Upper lobe of left lung (tissue), 6 donors: ENCODE data around the gene LAMC2. TPM values are rescaled to one million over a fixed set of nuclear protein-coding genes. Genes with fewer than 3 reads are reported as not detected.

ENCODE experiments used
- ATAC-seq, 2 donors: fragments of 200-7000 bp; cut with Tn5 transposase; one replicate each; pipeline ENCODE4 v1.9.1; 2022; ENCODE audit warnings: mild to moderate bottlenecking in 2 of 2, moderate library complexity in 2 of 2; ENCODE audit not compliant: low FRiP score in 2 of 2
- DNase-seq, 2 donors: peaks; one replicate each; pipeline ENCODE4 v3.0.0-alpha.2; 2019 to 2020
- H3K27ac ChIP-seq, 4 donors: fragments of 200-600 bp; sonication (generic); one replicate each; pipeline ENCODE4 v1.5.1; 2016 to 2019
- H3K27me3 ChIP-seq, 4 donors: fragments of 200-600 bp; sonication (generic); one replicate each; pipeline ENCODE4 v1.5.1; 2017 to 2019
- H3K36me3 ChIP-seq, 4 donors: fragments of 200-600 bp; sonication (generic); one replicate each; pipeline ENCODE4 v1.5.1; 2016 to 2019
- H3K4me1 ChIP-seq, 4 donors: fragments of 200-600 bp; sonication (generic); one replicate each; pipeline ENCODE4 v1.5.1; 2018 to 2019
- H3K4me3 ChIP-seq, 4 donors: fragments of 200-600 bp; sonication (generic); one replicate each; pipeline ENCODE4 v1.5.1; 2017 to 2019; ENCODE audit warnings: mild to moderate bottlenecking in 2 of 4, moderate library complexity in 1 of 4
- H3K9me3 ChIP-seq, 4 donors: fragments of 200-600 bp; sonication (generic); one replicate each; pipeline ENCODE4 v1.5.1; 2018 to 2019
- EP300 ChIP-seq, 4 donors: sonication (generic); formaldehyde crosslinking; IDR thresholded peaks; one replicate each; pipeline ENCODE4 v1.5.1; 2017; ENCODE audit warnings: antibody characterized with exemption in 4 of 4, control low read depth in 2 of 4
- POLR2A ChIP-seq, 4 donors: fragments of 450-650 bp; IDR thresholded peaks; one replicate each; pipeline ENCODE4 v1.5.1; 2016 to 2017; ENCODE audit warnings: antibody characterized with exemption in 4 of 4, mild to moderate bottlenecking in 2 of 4
- POLR2AphosphoS5 ChIP-seq, 2 donors: sonication (generic); formaldehyde crosslinking; IDR thresholded peaks; one replicate each; pipeline ENCODE4 v1.5.1; 2017; ENCODE audit warnings: antibody characterized with exemption in 2 of 2
- WGBS, 2 donors: methylation state at CpG; one replicate each; pipeline ENCODE4 v1.1.5; 2017 to 2018; 5-methylcytosine and 5-hydroxymethylcytosine counted together
- total RNA-seq, 6 donors: library from RNA; depleted of rRNA in 4 of 6; stranded (reverse); fragments of >200 nt in 4 of 6; gene quantifications; one replicate each; pipeline versions ENCODE4 v1.1.0 to v1.2.1, GENCODE V29; 2016 to 2021
- TF ChIP-seq, protein P1 (sequence below), 6 experiments: fragments of 450-650 bp in 4 of 6; fragments of 200-600 bp in 2 of 6; sonication (generic) in 2 of 6; IDR thresholded peaks; one replicate each; pipeline ENCODE4 v1.5.1; 2016 to 2019; ENCODE audit warnings: antibody characterized with exemption in 6 of 6
- donor health status: DM: no; HTN: no; CAD: no; lungs with moderate emphysema.
- donor health status: DM: no; HTN: yes; CAD: no; lungs with severe emphysema.

LAMC2 gene
- total RNA-seq, 6 donors from 2014 or later = 10.5 to 74.6 (median 46.1) TPM

DNA sequence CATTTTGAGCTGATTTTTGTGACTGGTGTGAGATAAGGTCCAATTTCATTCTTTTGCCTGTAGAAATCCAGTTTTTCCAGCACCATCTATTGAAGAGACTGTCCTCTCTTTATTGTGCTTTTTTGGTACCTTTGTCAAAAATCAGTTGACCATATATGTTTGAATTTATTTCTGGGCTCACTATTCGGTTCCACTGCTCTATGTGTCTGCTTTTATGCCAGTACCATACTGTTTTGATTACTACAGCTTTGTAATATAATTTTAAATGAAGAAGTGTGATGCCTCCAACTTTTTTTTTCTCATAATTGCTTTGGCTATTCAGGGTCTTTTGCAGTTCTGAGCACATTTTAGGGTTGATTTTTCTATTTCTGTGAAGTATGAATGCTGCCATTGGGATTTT, 69.0 kb downstream of the LAMC2 start:
- no peaks in the 10 kb centered on the region for H3K27me3 ChIP-seq
- H3K9me3 ChIP-seq = peaks cover 0 to 4% (median 0%) of the 10 kb centered on the region in 4 donors
- no peak for ATAC-seq
- 87 to 96% methylated on average over 1 of the region's 1 CpG for whole genome bisulfite sequencing, 2 donors
- TF ChIP-seq, protein P1, sequence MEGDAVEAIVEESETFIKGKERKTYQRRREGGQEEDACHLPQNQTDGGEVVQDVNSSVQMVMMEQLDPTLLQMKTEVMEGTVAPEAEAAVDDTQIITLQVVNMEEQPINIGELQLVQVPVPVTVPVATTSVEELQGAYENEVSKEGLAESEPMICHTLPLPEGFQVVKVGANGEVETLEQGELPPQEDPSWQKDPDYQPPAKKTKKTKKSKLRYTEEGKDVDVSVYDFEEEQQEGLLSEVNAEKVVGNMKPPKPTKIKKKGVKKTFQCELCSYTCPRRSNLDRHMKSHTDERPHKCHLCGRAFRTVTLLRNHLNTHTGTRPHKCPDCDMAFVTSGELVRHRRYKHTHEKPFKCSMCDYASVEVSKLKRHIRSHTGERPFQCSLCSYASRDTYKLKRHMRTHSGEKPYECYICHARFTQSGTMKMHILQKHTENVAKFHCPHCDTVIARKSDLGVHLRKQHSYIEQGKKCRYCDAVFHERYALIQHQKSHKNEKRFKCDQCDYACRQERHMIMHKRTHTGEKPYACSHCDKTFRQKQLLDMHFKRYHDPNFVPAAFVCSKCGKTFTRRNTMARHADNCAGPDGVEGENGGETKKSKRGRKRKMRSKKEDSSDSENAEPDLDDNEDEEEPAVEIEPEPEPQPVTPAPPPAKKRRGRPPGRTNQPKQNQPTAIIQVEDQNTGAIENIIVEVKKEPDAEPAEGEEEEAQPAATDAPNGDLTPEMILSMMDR (IDR thresholded peaks at IDR 0.05) = no peak
- no peak for TF ChIP-seq EP300 (IDR thresholded peaks at IDR 0.05)
- TF ChIP-seq POLR2AphosphoS5 (IDR thresholded peaks at IDR 0.05) = no peak
- no peak for TF ChIP-seq POLR2A (IDR thresholded peaks at IDR 0.05)
- no peaks in the 10 kb centered on the region for H3K36me3 ChIP-seq
- no peak overlapping the region for H3K27ac ChIP-seq
- H3K4me1 ChIP-seq = no peaks in the 10 kb centered on the region
- DNase-seq = no peak
- no peak overlapping the region for H3K4me3 ChIP-seq

DNA sequence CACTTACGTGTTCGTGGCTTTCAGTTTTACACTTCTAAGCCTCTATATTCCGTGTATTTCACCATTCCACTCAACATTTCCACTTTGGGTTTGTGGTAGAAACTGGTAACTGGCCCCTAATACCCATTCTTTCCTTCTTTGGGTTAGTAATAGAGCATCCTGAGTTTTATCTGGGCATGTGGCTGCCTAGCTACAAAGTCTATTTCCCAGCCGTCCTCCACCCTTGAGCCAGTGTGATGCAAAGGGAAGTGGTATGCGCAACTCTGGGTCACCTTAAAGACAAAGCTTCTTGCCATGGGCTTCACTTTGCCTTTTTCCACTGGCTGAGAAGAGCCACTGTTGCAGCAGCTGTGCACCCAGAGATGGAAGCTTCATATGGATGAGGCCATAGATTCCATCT, 73.9 kb downstream of the LAMC2 start:
- Histone ChIP-seq H3K27ac (no peak overlapping the region), H3K27me3 (no peaks in the 10 kb centered on the region), H3K4me1 (no peaks in the 10 kb centered on the region), H3K9me3 (peaks cover 0 to 4% (median 0%) of the 10 kb centered on the region in 4 donors), H3K4me3 (no peak overlapping the region), H3K36me3 (no peaks in the 10 kb centered on the region)
- ATAC-seq (no peak), DNase-seq (no peak)
- TF ChIP-seq POLR2AphosphoS5 (IDR thresholded peaks at IDR 0.05) (no peak), POLR2A (IDR thresholded peaks at IDR 0.05) (no peak), EP300 (IDR thresholded peaks at IDR 0.05) (no peak)
- TF ChIP-seq, protein P1 (IDR thresholded peaks at IDR 0.05) = no peak
- WGBS, 2 donors = 70 to 75% methylated on average over 5 of the region's 5 CpGs

DNA sequence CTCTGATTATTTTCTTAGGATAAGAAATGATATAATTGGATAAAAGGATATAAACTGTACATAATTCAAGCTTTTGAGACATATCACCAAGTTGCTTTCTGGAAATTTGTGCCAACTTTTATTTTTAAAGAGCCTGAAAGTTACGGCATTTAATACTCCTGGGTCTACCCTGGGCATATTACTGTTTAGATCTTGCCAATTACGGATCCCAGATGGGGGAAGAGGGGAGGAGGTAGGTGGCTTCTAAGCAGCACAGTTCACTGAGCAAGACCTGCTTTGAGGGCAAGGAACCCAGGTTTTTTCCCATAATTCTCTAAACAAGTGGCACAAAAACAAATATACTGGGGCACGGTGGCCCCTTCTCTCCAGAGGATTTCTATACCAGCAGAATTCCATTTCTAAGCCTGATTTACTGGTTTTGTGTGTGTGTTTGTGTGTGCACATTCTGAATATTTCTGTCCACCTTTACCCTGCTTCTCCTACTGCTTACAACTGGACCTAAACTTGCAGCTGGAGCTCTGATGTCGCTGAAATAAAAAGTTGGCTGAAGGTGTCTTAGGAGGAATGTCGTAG, 76.7 kb downstream of the LAMC2 start:
- DNase-seq (no peak), ATAC-seq (no peak)
- H3K36me3 ChIP-seq = no peaks in the 10 kb centered on the region
- no peak for TF ChIP-seq POLR2A (IDR thresholded peaks at IDR 0.05)
- TF ChIP-seq, protein P1 (IDR thresholded peaks at IDR 0.05) = no peak
- no peak for TF ChIP-seq EP300 (IDR thresholded peaks at IDR 0.05)
- no peak for TF ChIP-seq POLR2AphosphoS5 (IDR thresholded peaks at IDR 0.05)
- no peak overlapping the region for H3K27ac ChIP-seq
- H3K4me1 ChIP-seq = no peaks in the 10 kb centered on the region
- no peaks in the 10 kb centered on the region for H3K27me3 ChIP-seq
- H3K4me3 ChIP-seq = no peak overlapping the region
- H3K9me3 ChIP-seq = no peaks in the 10 kb centered on the region
- WGBS, 2 donors = 63 to 67% methylated on average over 5 of the region's 5 CpGs

DNA sequence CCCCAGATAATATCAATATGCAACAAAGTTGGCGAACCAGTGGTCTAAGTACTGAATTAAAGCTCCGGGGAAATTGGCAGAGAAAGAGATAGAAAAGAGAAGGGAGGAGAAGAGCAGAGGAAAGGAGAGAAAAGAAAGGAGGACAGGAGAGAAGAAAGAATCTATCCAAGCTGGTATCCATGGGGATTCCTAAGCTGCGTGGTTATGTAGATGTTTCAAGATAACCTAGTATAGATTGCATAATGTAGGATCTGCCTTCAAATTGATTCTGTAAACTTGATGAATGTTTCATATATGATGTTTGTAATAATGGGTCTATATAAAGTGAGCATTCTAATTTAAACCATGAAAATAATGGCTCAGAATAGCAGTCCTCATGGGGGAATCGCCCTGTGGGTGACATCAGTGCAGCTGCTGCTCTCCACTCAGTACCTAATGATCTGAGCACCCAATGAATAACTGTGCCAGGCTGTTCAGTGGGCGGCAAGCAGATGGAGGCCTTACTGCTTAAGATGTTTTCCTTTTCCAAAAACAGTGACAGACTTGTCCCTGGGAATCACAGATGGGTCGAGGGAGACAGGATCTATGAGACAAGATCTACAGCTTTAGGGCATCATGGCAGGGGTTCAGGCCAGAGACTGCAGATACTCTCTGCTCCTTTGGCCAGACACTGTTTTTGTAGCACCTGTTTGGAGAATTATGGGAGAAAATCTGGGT, 78.0 kb downstream of the LAMC2 start:
- 78 to 88% methylated on average over 5 to 6 of the region's 6 CpGs for WGBS, 2 donors
- Histone ChIP-seq H3K9me3 (no peaks in the 10 kb centered on the region), H3K27ac (no peak overlapping the region), H3K27me3 (no peaks in the 10 kb centered on the region), H3K36me3 (no peaks in the 10 kb centered on the region), H3K4me3 (no peak overlapping the region), H3K4me1 (peaks cover 0 to 3% (median 0%) of the 10 kb centered on the region in 4 donors)
- no peak for DNase-seq
- ATAC-seq = no peak
- TF ChIP-seq EP300 (IDR thresholded peaks at IDR 0.05) (no peak), POLR2AphosphoS5 (IDR thresholded peaks at IDR 0.05) (no peak), POLR2A (IDR thresholded peaks at IDR 0.05) (no peak)
- TF ChIP-seq, protein P1 (IDR thresholded peaks at IDR 0.05) = no peak
